ENCODE results near the gene ENO1.
"Not testable (repeated sequence)": the region's sequence is repeated elsewhere in the genome, so short reads cannot be mapped to it uniquely, and the experiment has no call there.

ENO1 gene

GRCh38 chr1:8841395-8841794, 37.1 kb downstream of the ENO1 start:
- no peak for DNase-seq

- no peak for DNase-seq
These were observed 38.5 kb downstream of the ENO1 start for GRCh38 chr1:8839990-8840389.

GRCh38 chr1:8835941-8836643, 42.4 kb downstream of the ENO1 start:
- DNase-seq, result no peak

GRCh38 chr1:8831340-8831739, 47.1 kb downstream of the ENO1 start:
- DNase-seq, result no peak

- DNase-seq, result not testable (repeated sequence)
These were observed 47.8 kb downstream of the ENO1 start for GRCh38 chr1:8830732-8831131.

GRCh38 chr1:8825985-8826481, 52.5 kb downstream of the ENO1 start:
- no peak for DNase-seq

GRCh38 chr1:8823295-8823664, 55.2 kb downstream of the ENO1 start:
- no peak for DNase-seq

- DNase-seq, result no peak
These were observed 55.9 kb downstream of the ENO1 start for GRCh38 chr1:8822373-8823294.

- no peak for DNase-seq
These were observed 57.4 kb downstream of the ENO1 start for GRCh38 chr1:8821084-8821483.

- DNase-seq, result not testable (repeated sequence)
These were observed 59.7 kb downstream of the ENO1 start for GRCh38 chr1:8818789-8819188.

- peak; percentile 4 for DNase-seq
These were observed 60.1 kb downstream of the ENO1 start for GRCh38 chr1:8818325-8818775.

- peak; percentile 95 for DNase-seq
These were observed 60.8 kb downstream of the ENO1 start, which contains the start of gene RERE for GRCh38 chr1:8817412-8818324. RERE (minus strand) TSS chr1:8817640.

GRCh38 chr1:8816831-8817411, 61.6 kb downstream of the ENO1 start:
- peak; percentile 19 for DNase-seq

- no peak for DNase-seq
These were observed 62.2 kb downstream of the ENO1 start for GRCh38 chr1:8816264-8816663.

- DNase-seq, result no peak
These were observed 62.8 kb downstream of the ENO1 start for GRCh38 chr1:8815582-8816151.

GRCh38 chr1:8814865-8815264, 63.6 kb downstream of the ENO1 start:
- DNase-seq, result no peak

GRCh38 chr1:8813991-8814390, 64.5 kb downstream of the ENO1 start:
- no peak for DNase-seq

GRCh38 chr1:8813016-8813763, 65.3 kb downstream of the ENO1 start:
- no peak for DNase-seq

GRCh38 chr1:8812081-8812480, 66.4 kb downstream of the ENO1 start:
- no peak for DNase-seq

Measured in stimulated activated CD4-positive, alpha-beta T cell treated with anti-CD3 and anti-CD28 coated beads, Interleukin-12 subunit alpha, Interleukin-12 subunit beta, amount 100 ng/mL, for 4 hours (primary cell).